NCI-H82 (cell line): ENCODE results near the gene AIFM2.
"Not testable (repeated sequence)": the region's sequence is repeated elsewhere in the genome, so short reads cannot be mapped to it uniquely, and the experiment has no call there.

Experiments used
- DNase-seq: peaks from one replicate; lab custom pipeline; 2025; lab: John Stamatoyannopoulos, UW

The AIFM2 gene

DNA sequence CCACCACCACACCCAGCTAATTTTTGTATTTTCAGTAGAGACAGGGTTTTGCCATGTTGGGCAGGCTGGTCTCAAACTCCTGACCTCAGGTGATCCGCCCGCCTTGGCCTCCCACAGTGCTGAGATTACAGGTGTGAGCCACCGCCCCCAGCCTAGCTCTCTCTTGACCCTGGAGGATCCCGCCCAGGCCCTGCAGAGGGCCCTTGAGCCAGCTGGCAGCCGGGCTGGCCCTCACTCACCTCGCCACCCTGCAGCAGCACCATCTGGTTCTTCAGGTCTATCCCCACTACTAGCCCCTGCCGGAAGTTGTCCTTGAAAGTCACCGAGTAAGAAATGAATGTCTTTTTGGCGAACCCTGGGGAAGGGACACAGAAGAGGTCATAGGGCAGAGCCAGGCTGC lies 9.5 kb downstream of the AIFM2 start:
- not testable (repeated sequence) for DNase-seq

DNA sequence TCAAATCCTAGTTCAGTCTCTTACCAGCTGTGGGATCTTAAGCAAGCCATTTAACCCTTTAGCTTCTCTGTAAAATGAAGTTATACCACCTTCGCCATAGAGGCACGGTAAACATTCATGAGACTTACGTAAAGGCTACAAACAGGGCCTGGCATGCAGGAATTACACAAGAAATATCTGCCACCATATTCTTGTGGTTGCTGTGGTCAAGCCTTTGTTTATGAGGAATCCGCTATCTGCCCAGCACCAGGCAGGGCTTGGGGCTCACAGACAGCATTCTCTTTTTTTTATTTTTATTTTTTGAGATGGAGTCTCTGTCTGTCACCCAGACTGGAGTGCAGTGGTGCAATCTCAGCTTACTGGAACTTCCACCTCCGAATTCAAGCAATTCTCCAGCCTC lies 9.9 kb downstream of the AIFM2 start:
- no peak for DNase-seq

GRCh38 chr10:70121281-70121949 lies 11.2 kb downstream of the AIFM2 start:
- no peak for DNase-seq

- no peak for DNase-seq
Observed at GRCh38 chr10:70120417-70120816, 12.2 kb downstream of the AIFM2 start.

GRCh38 chr10:70119623-70120022 lies 13.0 kb downstream of the AIFM2 start:
- no peak for DNase-seq

DNA sequence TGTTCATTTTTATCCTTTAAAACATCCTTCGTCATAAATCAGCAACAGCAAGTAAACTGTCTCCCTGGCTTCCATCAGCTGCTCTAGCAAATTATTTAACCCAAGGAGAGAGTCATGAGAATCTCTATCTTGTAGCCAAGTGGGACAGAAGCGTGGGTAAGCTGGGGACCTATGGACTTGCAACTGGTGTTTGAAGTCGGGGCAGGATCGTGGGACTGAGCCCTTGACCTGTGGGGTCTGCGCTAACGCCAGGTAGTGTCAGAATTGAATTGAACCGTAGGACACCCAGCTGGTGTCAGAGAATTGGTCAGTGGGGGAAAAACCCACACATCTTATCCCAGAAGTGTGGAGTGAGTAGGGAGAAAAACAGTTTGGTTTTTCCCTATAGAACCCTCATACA lies 13.4 kb downstream of the AIFM2 start:
- DNase-seq = no peak

- DNase-seq = no peak
Observed at GRCh38 chr10:70118196-70118595, 14.4 kb downstream of the AIFM2 start.

GRCh38 chr10:70117646-70118045 lies 15.0 kb downstream of the AIFM2 start:
- no peak for DNase-seq

DNA sequence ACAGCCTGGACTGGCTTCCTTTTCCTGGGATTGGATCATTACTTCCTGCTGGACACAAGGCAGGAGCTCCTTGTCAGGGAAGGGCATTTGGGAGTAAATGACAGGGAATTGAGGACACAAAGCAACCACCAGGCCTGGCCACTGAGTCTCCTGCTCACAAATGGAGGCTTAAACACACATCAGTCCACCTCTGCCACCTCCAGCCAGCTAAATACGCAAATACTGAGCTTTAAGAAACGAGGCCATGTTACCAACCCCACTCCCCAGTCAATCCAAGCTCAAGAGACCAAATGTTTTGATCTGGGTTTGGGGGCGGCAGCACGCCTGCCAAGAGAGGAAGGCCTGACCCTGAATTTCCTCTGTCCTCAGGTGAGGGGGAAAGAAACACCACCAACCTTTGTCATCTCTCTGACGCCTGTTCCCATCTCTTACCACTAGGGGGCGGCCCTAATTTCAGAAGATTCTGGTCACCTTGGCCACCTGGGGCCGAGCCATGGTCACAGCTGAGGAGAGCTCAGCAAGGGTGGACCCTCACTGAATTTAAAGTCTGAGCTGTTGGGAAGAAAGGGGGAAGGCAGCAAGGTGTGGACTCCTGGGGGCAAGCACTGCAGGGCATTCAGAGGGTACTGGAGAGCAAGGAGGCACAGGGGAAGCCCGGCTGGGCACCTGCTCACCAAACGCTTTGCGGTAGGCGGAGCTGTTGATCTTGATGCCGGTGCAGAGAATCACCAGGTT lies 16.5 kb downstream of the AIFM2 start:
- DNase-seq = peak; percentile 52

DNA sequence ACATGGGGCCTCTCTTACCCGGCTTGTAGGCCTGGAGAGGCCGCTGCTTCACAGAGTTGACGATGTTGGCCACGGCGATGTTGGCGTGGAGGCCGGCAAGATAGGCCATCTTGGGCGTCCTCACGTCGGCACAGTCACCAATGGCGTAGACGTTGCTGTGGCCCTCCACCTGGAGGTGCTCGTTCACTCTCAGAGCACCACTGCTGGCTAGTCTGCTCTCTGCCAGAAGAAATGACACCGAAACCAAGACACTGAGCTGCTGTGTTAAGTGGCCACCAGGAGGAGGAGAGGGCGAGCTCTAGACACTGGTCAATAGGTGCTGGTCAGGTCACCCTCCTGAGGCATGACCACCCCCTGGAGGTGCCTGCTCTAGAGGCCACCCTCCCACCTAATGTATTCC lies 17.7 kb downstream of the AIFM2 start:
- DNase-seq = no peak

DNA sequence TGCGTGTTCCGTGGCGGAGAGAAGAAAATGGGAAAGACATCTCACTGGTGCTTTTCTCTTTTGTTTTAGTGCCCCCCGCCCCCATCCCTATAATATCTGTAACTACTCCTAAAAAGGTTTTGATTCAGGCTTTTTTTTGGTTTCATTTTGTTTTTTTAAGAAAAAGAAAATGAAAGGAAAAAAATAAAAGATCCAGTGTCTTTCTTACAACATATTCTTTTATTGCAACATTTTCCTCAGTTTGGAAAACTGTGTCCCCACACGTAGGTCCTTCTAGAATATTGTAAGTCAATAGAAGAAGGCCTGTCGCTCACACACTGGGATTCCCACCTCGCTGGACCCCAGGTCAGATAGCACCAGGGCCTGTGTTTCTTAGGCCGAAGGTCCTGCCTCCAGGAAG lies 20.6 kb downstream of the AIFM2 start:
- DNase-seq = no peak

DNA sequence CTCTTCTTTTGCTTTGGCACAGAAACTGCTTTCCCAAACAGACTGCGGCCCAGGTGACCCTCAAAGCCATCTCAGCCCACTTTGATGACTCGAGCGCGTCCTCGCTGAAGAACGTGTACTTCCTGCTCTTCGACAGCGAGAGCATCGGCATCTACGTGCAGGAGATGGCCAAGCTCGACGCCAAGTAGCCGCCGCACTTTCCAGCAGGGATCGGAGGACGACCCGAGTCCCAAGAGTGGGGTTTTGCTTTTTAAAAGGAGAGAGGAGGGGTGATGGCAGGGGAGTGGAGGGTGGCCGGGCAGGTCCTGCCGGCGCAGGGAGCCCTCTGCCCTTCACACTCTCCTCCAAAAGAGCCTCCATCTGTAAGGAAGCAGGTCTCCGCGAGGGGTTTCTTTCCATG lies 21.1 kb downstream of the AIFM2 start:
- no peak for DNase-seq

GRCh38 chr10:70109064-70109729 lies 23.4 kb downstream of the AIFM2 start:
- DNase-seq = no peak

DNA sequence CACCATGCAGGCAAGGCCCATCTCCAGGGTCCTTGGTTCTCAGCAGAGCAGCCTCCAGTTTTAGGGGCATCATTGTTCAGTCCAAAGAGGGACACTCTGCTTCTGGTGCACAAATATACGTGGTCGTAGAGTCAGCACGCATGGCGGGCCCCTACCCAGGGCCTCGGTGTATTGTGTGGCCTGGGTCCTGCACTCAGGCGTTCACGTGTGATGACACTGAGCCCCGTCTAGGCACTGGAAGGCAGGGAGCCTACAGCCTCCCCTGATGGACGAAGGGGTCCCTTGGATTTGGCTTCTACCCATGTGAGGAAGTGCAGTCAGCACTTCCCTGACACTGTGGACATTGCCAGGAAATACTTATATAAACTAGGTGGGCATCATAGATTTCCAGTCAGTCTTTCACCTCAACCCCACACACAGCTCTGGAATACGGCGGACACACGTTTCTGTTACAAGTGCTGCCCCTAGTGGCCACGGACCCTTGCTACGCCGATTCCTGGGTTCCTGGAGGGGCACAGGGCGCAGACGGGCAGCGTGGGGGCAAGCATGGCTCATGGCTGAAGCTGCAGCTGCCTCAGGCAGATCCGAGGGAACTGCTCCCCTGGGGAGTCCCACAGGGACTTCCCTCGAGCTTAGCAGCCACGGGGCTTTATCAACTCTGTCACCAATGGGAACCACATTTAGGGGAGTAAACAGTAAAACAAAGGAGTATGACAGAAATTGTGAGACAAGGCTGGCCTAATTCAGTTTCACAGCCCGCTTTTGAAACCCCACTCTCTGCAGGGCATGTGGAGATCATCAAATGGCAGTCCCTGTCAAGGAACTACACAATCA lies 25.4 kb downstream of the AIFM2 start:
- peak; percentile 53 for DNase-seq

GRCh38 chr10:70101668-70102067 lies 31.0 kb downstream of the AIFM2 start:
- no peak for DNase-seq

- DNase-seq = not testable (repeated sequence)
Observed at GRCh38 chr10:70101068-70101562, 31.5 kb downstream of the AIFM2 start.

- DNase-seq = no peak
Observed at GRCh38 chr10:70098271-70098670, 34.4 kb downstream of the AIFM2 start.

DNA sequence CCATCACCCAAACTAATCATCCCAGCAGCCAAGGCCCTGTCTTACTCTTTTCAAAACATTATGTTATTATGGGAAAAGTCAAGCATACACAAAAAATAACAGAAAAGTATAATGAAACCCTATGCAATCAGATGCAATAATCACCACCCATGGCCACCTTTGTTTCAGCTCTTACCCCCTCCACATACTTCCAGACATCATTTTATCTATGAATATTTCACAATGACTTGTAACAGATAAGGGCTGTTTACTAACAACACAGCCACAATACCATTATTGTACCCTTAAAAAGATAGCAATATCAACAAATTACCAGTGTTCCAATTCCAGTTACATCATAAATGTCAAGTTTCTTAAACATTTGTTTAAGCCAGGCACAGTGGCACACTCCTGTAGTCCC lies 35.2 kb downstream of the AIFM2 start:
- no peak for DNase-seq

DNA sequence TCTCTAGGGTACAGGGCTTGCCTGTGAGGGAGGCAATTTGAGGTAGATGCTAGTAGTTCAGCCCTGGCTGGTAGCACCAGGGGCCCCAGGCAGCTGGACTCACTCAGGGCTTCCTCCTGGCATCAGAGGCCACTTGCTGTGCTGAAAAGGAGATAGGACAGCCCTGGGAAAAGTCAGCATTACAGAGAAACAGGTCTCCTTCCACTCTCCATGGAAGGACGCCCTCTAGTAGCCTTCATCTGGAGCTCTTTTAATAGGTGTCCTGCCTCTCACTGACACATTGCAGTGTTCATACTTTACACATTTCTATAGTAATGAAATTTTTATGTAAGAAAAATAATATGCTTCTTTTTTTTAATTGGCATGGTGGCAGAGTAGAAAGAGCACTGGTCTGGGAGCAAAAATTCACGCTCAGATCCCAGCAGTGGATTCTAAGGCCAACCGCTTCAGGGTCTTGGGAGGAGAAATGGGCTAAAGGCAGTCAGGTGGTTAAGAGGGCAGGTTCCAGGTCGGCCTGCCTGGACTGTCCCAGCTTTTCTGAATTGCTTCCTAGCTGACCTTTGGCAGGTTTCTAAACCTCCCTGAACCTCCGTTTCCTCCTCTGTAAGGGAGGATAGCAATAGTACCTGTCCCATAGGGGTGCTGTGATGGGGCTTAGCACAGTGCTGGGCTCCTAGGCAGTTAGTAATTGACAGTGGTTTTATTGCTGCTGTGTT lies 35.8 kb downstream of the AIFM2 start:
- peak; percentile 2 for DNase-seq

GRCh38 chr10:70096016-70096704 lies 36.5 kb downstream of the AIFM2 start:
- no peak for DNase-seq

DNA sequence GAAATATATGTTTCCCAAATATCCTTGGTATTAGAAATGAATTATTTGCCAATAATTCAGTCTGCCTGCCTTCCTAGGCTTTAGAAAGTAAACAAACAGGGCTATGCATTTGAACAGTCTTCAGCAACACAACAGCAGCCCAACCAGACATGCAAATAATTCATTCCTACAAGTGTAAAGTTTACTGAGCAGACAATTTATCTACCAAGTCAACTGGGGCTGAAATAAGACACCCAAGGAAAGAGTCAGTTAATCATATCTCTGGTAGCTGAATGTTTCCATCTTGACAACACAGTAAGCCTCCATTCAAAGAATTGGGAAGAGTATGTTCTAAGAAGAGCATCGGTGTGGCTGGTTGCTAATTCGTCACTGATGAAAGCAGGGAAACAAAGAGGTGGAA lies 38.4 kb downstream of the AIFM2 start:
- DNase-seq = no peak
